ENCODE measurements around the gene SNRPE. TPM values are rescaled to one million over a fixed set of nuclear protein-coding genes. Genes with fewer than 3 reads are reported as not detected.

The SNRPE gene
- total and polyA plus RNA-seq, 2 of the 13 experiments (the other 11 are each of a cell fraction or from before 2014, with no cell fraction given), result 146 to 281 TPM

GRCh38 chr1:203861379-203862184 lies at the start of gene SNRPE (continued):
- TF ChIP-seq THRA (CRISPR knock-in tag; IDR thresholded peaks at IDR 0.05; ENCODE audit: borderline replicate concordance), result peak; percentile 52; the same call in 1 of the 2 replicates
- TF ChIP-seq ZNF552 (CRISPR knock-in tag; IDR thresholded peaks at IDR 0.05; ENCODE audit: borderline replicate concordance), result no peak
- peak; percentile 64 for TF ChIP-seq ZNF776 (CRISPR knock-in tag; IDR thresholded peaks at IDR 0.05)
- TF ChIP-seq KAT8 (CRISPR knock-in tag; IDR thresholded peaks at IDR 0.05), result peak; percentile 99
- no peak for TF ChIP-seq FOXO4 (CRISPR knock-in tag; conservative IDR thresholded peaks at IDR 0.05)
- TF ChIP-seq, protein P1, sequence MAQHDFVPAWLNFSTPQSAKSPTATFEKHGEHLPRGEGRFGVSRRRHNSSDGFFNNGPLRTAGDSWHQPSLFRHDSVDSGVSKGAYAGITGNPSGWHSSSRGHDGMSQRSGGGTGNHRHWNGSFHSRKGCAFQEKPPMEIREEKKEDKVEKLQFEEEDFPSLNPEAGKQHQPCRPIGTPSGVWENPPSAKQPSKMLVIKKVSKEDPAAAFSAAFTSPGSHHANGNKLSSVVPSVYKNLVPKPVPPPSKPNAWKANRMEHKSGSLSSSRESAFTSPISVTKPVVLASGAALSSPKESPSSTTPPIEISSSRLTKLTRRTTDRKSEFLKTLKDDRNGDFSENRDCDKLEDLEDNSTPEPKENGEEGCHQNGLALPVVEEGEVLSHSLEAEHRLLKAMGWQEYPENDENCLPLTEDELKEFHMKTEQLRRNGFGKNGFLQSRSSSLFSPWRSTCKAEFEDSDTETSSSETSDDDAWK (CRISPR knock-in tag; IDR thresholded peaks at IDR 0.05), result no peak
- no peak for TF ChIP-seq ZNF672 (CRISPR knock-in tag; IDR thresholded peaks at IDR 0.05)
- TF ChIP-seq HOXD1 (CRISPR knock-in tag; IDR thresholded peaks at IDR 0.05), result peak; percentile 86
- TF ChIP-seq, protein P2, sequence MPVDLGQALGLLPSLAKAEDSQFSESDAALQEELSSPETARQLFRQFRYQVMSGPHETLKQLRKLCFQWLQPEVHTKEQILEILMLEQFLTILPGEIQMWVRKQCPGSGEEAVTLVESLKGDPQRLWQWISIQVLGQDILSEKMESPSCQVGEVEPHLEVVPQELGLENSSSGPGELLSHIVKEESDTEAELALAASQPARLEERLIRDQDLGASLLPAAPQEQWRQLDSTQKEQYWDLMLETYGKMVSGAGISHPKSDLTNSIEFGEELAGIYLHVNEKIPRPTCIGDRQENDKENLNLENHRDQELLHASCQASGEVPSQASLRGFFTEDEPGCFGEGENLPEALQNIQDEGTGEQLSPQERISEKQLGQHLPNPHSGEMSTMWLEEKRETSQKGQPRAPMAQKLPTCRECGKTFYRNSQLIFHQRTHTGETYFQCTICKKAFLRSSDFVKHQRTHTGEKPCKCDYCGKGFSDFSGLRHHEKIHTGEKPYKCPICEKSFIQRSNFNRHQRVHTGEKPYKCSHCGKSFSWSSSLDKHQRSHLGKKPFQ (CRISPR knock-in tag; IDR thresholded peaks at IDR 0.05; ENCODE audit: insufficient replicate concordance), result peak; percentile 74
- TF ChIP-seq NR3C1 (CRISPR knock-in tag; IDR thresholded peaks at IDR 0.05), result no peak
- no peak for TF ChIP-seq ATM (IDR thresholded peaks at IDR 0.05; ENCODE audit: borderline replicate concordance)
- TF ChIP-seq SNAPC2 (CRISPR knock-in tag; IDR thresholded peaks at IDR 0.05), result peak; percentile 84
- peak; percentile 100 for TF ChIP-seq BHLHE40 (IDR thresholded peaks at IDR 0.05; ENCODE audit: low read length)
- peak; percentile 77 for TF ChIP-seq ZNF878 (CRISPR knock-in tag; IDR thresholded peaks at IDR 0.05)
- 0 out of 2 replicates have a peak, but pooled peaks have one; percentile 87 for TF ChIP-seq NFKBIZ (CRISPR knock-in tag; IDR thresholded peaks at IDR 0.05)
- TF ChIP-seq ZSCAN9 (CRISPR knock-in tag; IDR thresholded peaks at IDR 0.05; ENCODE audit: borderline replicate concordance), result peak; percentile 92
- peak; percentile 64 for TF ChIP-seq SIX4 (CRISPR knock-in tag; IDR thresholded peaks at IDR 0.05)
- TF ChIP-seq ZNF564 (CRISPR knock-in tag; IDR thresholded peaks at IDR 0.05), result peak; percentile 68; the same call in 1 of the 2 replicates
- no peak for TF ChIP-seq GTF2F1 (IDR thresholded peaks at IDR 0.05; ENCODE audit: low read length)
- TF ChIP-seq HNRNPH1 (optimal IDR thresholded peaks at IDR 0.05; ENCODE audit: low read depth, low read length), result no peak
- no peak for TF ChIP-seq STAT5B (CRISPR knock-in tag; IDR thresholded peaks at IDR 0.05)
- no peak; the same call in 1 of the 2 replicates for TF ChIP-seq NR1H2 (CRISPR knock-in tag; IDR thresholded peaks at IDR 0.05; ENCODE audit: borderline replicate concordance, low read depth)
- peak; percentile 64 for TF ChIP-seq ZNF619 (CRISPR knock-in tag; IDR thresholded peaks at IDR 0.05)
- peak; percentile 79 for TF ChIP-seq MED8 (CRISPR knock-in tag; IDR thresholded peaks at IDR 0.05; ENCODE audit: insufficient replicate concordance)
- TF ChIP-seq ZNF430 (CRISPR knock-in tag; IDR thresholded peaks at IDR 0.05), result 0 out of 2 replicates have a peak, but pooled peaks have one; percentile 70
- TF ChIP-seq CREBL2 (CRISPR knock-in tag; IDR thresholded peaks at IDR 0.05; ENCODE audit: borderline replicate concordance), result 0 out of 2 replicates have a peak, but pooled peaks have one; percentile 57

Measured in HepG2 (cell line).